ENCODE data around the gene WARS2. TPM values are rescaled to one million over a fixed set of nuclear protein-coding genes. Genes with fewer than 3 reads are reported as not detected.

WARS2 gene
- total RNA-seq, 1 experiment from 2014 or later, result 13.3 TPM

DNA sequence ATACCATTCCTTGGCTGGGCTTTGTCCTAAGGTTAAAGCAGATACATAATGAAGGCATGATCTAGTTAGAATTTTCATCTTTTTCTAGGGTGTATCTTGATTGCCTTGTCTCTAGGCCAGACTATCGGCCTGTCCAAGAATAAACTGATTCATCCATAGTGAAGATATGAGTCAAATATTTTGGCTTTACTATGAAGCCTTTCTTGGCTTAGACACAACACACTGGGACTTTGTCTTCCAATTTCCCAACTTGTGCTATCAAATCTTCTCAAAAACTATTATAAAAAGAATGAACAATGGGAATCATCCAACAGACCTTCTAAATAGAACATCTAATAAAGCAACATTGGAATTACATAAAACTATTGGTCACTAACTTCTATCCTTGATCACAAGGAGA, 64.8 kb downstream of the WARS2 start:
- H3K36me3 ChIP-seq (ENCODE audit: insufficient read depth, low read length, poor library complexity, severe bottlenecking), result no peaks in the 10 kb centered on the region
- BruUV-seq (replicated peaks), result no TSS peak
- intact Hi-C loops (cut with micrococcal nuclease; ENCODE audit: unreplicated experiment), result no loop called here
- H3K4me1 ChIP-seq (ENCODE audit: insufficient read depth, low read length, poor library complexity, severe bottlenecking), result no peaks in the 10 kb centered on the region
- TF ChIP-seq, protein P1, sequence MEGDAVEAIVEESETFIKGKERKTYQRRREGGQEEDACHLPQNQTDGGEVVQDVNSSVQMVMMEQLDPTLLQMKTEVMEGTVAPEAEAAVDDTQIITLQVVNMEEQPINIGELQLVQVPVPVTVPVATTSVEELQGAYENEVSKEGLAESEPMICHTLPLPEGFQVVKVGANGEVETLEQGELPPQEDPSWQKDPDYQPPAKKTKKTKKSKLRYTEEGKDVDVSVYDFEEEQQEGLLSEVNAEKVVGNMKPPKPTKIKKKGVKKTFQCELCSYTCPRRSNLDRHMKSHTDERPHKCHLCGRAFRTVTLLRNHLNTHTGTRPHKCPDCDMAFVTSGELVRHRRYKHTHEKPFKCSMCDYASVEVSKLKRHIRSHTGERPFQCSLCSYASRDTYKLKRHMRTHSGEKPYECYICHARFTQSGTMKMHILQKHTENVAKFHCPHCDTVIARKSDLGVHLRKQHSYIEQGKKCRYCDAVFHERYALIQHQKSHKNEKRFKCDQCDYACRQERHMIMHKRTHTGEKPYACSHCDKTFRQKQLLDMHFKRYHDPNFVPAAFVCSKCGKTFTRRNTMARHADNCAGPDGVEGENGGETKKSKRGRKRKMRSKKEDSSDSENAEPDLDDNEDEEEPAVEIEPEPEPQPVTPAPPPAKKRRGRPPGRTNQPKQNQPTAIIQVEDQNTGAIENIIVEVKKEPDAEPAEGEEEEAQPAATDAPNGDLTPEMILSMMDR (conservative IDR thresholded peaks at IDR 0.05; ENCODE audit: low read depth, low read length), result no peak
- TF ChIP-seq EZH2 (IDR thresholded peaks at IDR 0.05; ENCODE audit: borderline replicate concordance, low read depth, low read length, poor library complexity, severe bottlenecking), result no peak
- H3K27me3 ChIP-seq (replicated peaks; ENCODE audit: insufficient read depth, low read depth, low read length, poor library complexity), result no peaks in the 10 kb centered on the region
- ChIA-PET POLR2A (ENCODE audit: low non-redundant PET) (interaction anchor here (0.9 kb wide), 1 partner anchor 59 kb away, joined by 6 read pairs; no protein-coding TSS in a partner anchor), CTCF (no interaction called here)
- H3K9me3 ChIP-seq (ENCODE audit: low read depth, low read length, poor library complexity, severe bottlenecking), result peaks cover 6% of the 10 kb centered on the region
- no peak overlapping the region for H3K4me3 ChIP-seq (ENCODE audit: low read depth, low read length, poor library complexity, severe bottlenecking)
- DNase-seq (ENCODE audit: low spot score), result no peak
- no peak overlapping the region for H3K27ac ChIP-seq (ENCODE audit: low read depth, low read length, poor library complexity, severe bottlenecking)

DNA sequence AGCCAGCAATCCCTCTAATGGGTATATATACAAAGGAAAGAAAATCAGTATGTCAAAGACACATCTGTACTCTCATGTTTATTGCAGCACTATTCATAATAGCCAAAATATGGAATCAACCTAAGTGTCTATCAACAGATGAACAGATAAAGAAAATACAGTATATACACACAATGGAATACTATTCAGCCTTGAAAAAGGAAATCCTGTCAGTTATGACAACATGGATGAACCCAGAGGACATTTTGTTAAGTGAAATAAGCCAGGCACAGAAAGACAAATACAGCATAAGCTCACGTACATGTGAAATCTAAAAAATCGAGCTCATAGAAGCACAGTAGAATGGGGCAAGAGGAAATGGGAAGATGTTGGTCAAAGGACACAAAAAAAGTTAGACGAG, 69.1 kb downstream of the WARS2 start:
- Histone ChIP-seq H3K27ac (ENCODE audit: low read depth, low read length, poor library complexity, severe bottlenecking) (no peak overlapping the region), H3K4me1 (ENCODE audit: insufficient read depth, low read length, poor library complexity, severe bottlenecking) (no peaks in the 10 kb centered on the region), H3K27me3 (replicated peaks; ENCODE audit: insufficient read depth, low read depth, low read length, poor library complexity) (no peaks in the 10 kb centered on the region), H3K36me3 (ENCODE audit: insufficient read depth, low read length, poor library complexity, severe bottlenecking) (no peaks in the 10 kb centered on the region), H3K9me3 (ENCODE audit: low read depth, low read length, poor library complexity, severe bottlenecking) (no peaks in the 10 kb centered on the region), H3K4me3 (ENCODE audit: low read depth, low read length, poor library complexity, severe bottlenecking) (no peak overlapping the region)
- ChIA-PET POLR2A (ENCODE audit: low non-redundant PET) (no interaction called here), CTCF (no interaction called here)
- no TSS peak for BruUV-seq (replicated peaks)
- TF ChIP-seq, protein P1 (conservative IDR thresholded peaks at IDR 0.05; ENCODE audit: low read depth, low read length), result no peak
- no peak for TF ChIP-seq EZH2 (IDR thresholded peaks at IDR 0.05; ENCODE audit: borderline replicate concordance, low read depth, low read length, poor library complexity, severe bottlenecking)
- DNase-seq (ENCODE audit: low spot score), result no peak
- intact Hi-C loops (cut with micrococcal nuclease; ENCODE audit: unreplicated experiment), result no loop called here

DNA sequence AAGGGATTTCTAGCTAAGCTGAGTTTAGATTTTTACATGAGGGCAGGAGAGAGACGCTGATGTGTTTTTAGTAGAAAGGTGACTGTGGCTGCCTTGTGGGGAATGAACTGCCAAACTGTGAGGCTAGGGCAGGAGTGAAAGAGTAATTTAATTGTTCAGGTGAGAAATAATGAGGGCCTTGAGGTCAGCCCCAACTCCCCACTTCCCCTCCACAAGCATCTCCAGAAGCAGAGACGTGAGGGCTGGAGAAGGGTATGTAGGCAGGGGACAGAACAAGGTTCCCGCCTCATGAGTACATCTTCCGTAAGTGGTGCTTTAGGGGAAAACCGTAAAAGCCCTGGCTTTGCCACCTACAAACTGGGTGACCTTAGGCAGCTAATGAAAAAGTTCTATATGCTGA, 70.8 kb downstream of the WARS2 start:
- no peaks in the 10 kb centered on the region for H3K9me3 ChIP-seq (ENCODE audit: low read depth, low read length, poor library complexity, severe bottlenecking)
- POLR2A ChIA-PET (ENCODE audit: low non-redundant PET), result no interaction called here
- no peak overlapping the region for H3K4me3 ChIP-seq (ENCODE audit: low read depth, low read length, poor library complexity, severe bottlenecking)
- no peak overlapping the region for H3K27ac ChIP-seq (ENCODE audit: low read depth, low read length, poor library complexity, severe bottlenecking)
- no peaks in the 10 kb centered on the region for H3K4me1 ChIP-seq (ENCODE audit: insufficient read depth, low read length, poor library complexity, severe bottlenecking)
- no peaks in the 10 kb centered on the region for H3K27me3 ChIP-seq (replicated peaks; ENCODE audit: insufficient read depth, low read depth, low read length, poor library complexity)
- no TSS peak for BruUV-seq (replicated peaks)
- no peak for DNase-seq (ENCODE audit: low spot score)
- TF ChIP-seq, protein P1 (conservative IDR thresholded peaks at IDR 0.05; ENCODE audit: low read depth, low read length), result no peak
- no peak for TF ChIP-seq EZH2 (IDR thresholded peaks at IDR 0.05; ENCODE audit: borderline replicate concordance, low read depth, low read length, poor library complexity, severe bottlenecking)
- no peaks in the 10 kb centered on the region for H3K36me3 ChIP-seq (ENCODE audit: insufficient read depth, low read length, poor library complexity, severe bottlenecking)
- intact Hi-C loops (cut with micrococcal nuclease; ENCODE audit: unreplicated experiment), result no loop called here
- CTCF ChIA-PET, result no interaction called here
